ENCODE measurements around the gene CAMK1D.

The CAMK1D gene

DNA sequence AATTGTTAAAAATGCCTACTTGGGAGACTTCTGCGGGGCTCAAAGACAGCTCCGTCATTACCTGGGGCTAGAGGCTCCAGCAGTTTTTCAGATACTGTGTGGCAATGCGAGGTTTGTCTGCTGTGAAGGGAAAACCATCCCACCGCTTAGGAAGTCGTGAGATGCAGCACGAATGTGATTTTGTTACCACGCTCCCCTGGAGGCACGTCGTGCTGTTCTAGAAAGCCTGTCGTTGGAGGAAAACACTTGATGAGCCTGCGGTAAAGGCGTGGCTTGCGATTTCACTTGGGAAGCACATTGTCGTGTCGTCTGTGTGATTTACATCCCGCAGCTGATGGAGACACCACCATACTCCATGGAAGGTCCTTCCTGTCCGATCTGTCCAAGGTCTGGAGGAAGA lies 39.3 kb downstream of the CAMK1D start:
- no peaks in the 10 kb centered on the region for H4K20me1 ChIP-seq (ENCODE audit: insufficient read depth, low read length)
- no peak overlapping the region for H2AFZ ChIP-seq (ENCODE audit: low read length)
- H3K27me3 ChIP-seq (replicated peaks; ENCODE audit: insufficient read depth, low read length), result no peaks in the 10 kb centered on the region
- H3K9me2 ChIP-seq (replicated peaks; ENCODE audit: insufficient read depth, low read length), result no peaks in the 10 kb centered on the region
- no peaks in the 10 kb centered on the region for H3K9me3 ChIP-seq (replicated peaks; ENCODE audit: insufficient read depth, low read length)
- H3F3A ChIP-seq (ENCODE audit: insufficient read depth, low read length), result no peaks in the 10 kb centered on the region
- TF ChIP-seq EZH2 (optimal IDR thresholded peaks at IDR 0.05; ENCODE audit: low read depth, low read length) (no peak), EZH2phosphoT487 (IDR thresholded peaks at IDR 0.05; ENCODE audit: low read length) (no peak)
- TF ChIP-seq, protein P1, sequence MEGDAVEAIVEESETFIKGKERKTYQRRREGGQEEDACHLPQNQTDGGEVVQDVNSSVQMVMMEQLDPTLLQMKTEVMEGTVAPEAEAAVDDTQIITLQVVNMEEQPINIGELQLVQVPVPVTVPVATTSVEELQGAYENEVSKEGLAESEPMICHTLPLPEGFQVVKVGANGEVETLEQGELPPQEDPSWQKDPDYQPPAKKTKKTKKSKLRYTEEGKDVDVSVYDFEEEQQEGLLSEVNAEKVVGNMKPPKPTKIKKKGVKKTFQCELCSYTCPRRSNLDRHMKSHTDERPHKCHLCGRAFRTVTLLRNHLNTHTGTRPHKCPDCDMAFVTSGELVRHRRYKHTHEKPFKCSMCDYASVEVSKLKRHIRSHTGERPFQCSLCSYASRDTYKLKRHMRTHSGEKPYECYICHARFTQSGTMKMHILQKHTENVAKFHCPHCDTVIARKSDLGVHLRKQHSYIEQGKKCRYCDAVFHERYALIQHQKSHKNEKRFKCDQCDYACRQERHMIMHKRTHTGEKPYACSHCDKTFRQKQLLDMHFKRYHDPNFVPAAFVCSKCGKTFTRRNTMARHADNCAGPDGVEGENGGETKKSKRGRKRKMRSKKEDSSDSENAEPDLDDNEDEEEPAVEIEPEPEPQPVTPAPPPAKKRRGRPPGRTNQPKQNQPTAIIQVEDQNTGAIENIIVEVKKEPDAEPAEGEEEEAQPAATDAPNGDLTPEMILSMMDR (IDR thresholded peaks at IDR 0.05; ENCODE audit: low read length), result no peak
- peaks cover 73% of the 10 kb centered on the region for H3K79me2 ChIP-seq (ENCODE audit: low read length)
- no peak overlapping the region for H3K4me2 ChIP-seq (ENCODE audit: low read depth, low read length)
- no peak for DNase-seq
- no peaks in the 10 kb centered on the region for H3K4me1 ChIP-seq (ENCODE audit: low read length)
- no peak overlapping the region for H3K27ac ChIP-seq (ENCODE audit: low read length)
- no peaks in the 10 kb centered on the region for H3K36me3 ChIP-seq (replicated peaks; ENCODE audit: insufficient read depth, low read length)
- no peak overlapping the region for H3K9ac ChIP-seq (ENCODE audit: low read length)
- H3K4me3 ChIP-seq (ENCODE audit: low read length), result no peak overlapping the region

DNA sequence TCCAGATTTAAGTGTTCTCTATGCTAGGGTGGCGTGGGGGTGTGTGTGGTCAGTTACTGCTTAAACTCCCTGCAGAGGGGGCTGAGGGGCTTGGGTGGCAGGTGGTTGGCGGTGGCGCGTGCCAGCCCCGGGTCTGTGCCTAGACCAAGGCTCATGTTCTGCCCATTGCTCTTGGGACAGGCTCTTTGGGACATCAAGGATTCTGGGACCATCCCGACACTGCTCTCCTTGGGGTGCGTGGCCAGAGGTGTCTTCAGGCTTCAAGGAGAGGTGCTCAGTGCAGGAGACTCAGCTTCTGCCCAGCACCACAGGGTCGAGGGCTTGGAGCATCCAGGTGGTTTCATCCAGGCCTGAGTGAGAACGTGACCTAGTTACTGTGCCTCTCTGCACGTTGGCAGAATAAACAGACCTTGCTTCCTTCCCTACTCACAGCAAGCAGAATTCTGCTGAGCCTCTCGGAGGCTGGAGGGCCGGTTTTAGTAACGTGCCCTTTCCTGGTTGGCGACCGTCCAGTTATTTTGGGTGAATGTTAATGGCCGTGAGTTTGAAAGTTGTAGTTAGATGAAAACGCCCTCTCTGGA lies 39.9 kb downstream of the CAMK1D start:
- Histone ChIP-seq H3K4me1 (ENCODE audit: low read length) (no peaks in the 10 kb centered on the region), H3K36me3 (replicated peaks; ENCODE audit: insufficient read depth, low read length) (no peaks in the 10 kb centered on the region), H4K20me1 (ENCODE audit: insufficient read depth, low read length) (no peaks in the 10 kb centered on the region), H3K9ac (ENCODE audit: low read length) (no peak overlapping the region), H3K9me3 (replicated peaks; ENCODE audit: insufficient read depth, low read length) (no peaks in the 10 kb centered on the region), H3F3A (ENCODE audit: insufficient read depth, low read length) (no peaks in the 10 kb centered on the region), H3K4me2 (ENCODE audit: low read depth, low read length) (no peak overlapping the region), H3K27ac (ENCODE audit: low read length) (no peak overlapping the region), H3K9me2 (replicated peaks; ENCODE audit: insufficient read depth, low read length) (no peaks in the 10 kb centered on the region), H2AFZ (ENCODE audit: low read length) (no peak overlapping the region), H3K27me3 (replicated peaks; ENCODE audit: insufficient read depth, low read length) (no peaks in the 10 kb centered on the region), H3K4me3 (ENCODE audit: low read length) (no peak overlapping the region), H3K79me2 (ENCODE audit: low read length) (peaks cover 73% of the 10 kb centered on the region)
- TF ChIP-seq EZH2 (optimal IDR thresholded peaks at IDR 0.05; ENCODE audit: low read depth, low read length) (no peak), EZH2phosphoT487 (IDR thresholded peaks at IDR 0.05; ENCODE audit: low read length) (no peak)
- TF ChIP-seq, protein P1 (IDR thresholded peaks at IDR 0.05; ENCODE audit: low read length), result no peak
- DNase-seq, result no peak

DNA sequence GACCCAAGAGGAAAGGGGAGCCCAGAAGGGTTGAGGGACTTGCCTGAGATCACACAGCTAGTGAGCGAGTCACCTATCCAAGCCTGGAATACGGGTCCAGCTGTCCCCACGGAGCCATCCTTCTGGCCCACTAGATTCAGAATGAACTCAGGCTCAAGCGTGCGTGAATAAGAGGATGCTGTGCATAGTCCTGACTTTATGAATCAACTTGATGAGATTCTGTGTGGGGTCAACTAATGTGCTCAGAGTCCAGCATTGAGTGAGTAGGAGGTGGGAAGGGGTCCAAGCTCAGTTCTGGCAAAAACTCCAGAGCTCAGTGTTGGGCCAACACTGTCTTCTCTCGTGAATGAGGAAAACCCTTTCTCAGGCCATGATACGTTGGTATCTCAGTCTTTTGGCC lies 41.4 kb downstream of the CAMK1D start:
- H3K27ac ChIP-seq (ENCODE audit: low read length), result no peak overlapping the region
- no peak overlapping the region for H2AFZ ChIP-seq (ENCODE audit: low read length)
- H3K79me2 ChIP-seq (ENCODE audit: low read length), result peaks cover 72% of the 10 kb centered on the region

More for the DNA sequence above, 41.4 kb downstream of the CAMK1D start:
- H3K9me2 ChIP-seq (replicated peaks; ENCODE audit: insufficient read depth, low read length), result no peaks in the 10 kb centered on the region
- H3K4me3 ChIP-seq (ENCODE audit: low read length), result no peak overlapping the region
- TF ChIP-seq, protein P1 (IDR thresholded peaks at IDR 0.05; ENCODE audit: low read length), result no peak
- TF ChIP-seq EZH2 (optimal IDR thresholded peaks at IDR 0.05; ENCODE audit: low read depth, low read length), result no peak
- TF ChIP-seq EZH2phosphoT487 (IDR thresholded peaks at IDR 0.05; ENCODE audit: low read length), result no peak
- H3K4me1 ChIP-seq (ENCODE audit: low read length), result no peaks in the 10 kb centered on the region
- H3K9ac ChIP-seq (ENCODE audit: low read length), result no peak overlapping the region
- H4K20me1 ChIP-seq (ENCODE audit: insufficient read depth, low read length), result no peaks in the 10 kb centered on the region
- no peak for DNase-seq
- H3K9me3 ChIP-seq (replicated peaks; ENCODE audit: insufficient read depth, low read length), result no peaks in the 10 kb centered on the region
- no peaks in the 10 kb centered on the region for H3K27me3 ChIP-seq (replicated peaks; ENCODE audit: insufficient read depth, low read length)
- H3F3A ChIP-seq (ENCODE audit: insufficient read depth, low read length), result no peaks in the 10 kb centered on the region
- H3K4me2 ChIP-seq (ENCODE audit: low read depth, low read length), result no peak overlapping the region
- no peaks in the 10 kb centered on the region for H3K36me3 ChIP-seq (replicated peaks; ENCODE audit: insufficient read depth, low read length)
